K562 (cell line): Measurements from ENCODE around the gene MASTL. TPM values are rescaled to one million over a fixed set of nuclear protein-coding genes. Genes with fewer than 3 reads are reported as not detected.

Experiments
- ATAC-seq: fragments of 200-7000 bp; cut with Tn5 transposase; 3 replicates; pipeline ENCODE4 v1.9.1; 2020; ENCODE audit warnings: moderate library complexity
- BruUV-seq: library from RNA; stranded (reverse); fragments of 400-500 nt; replicated peaks from 2 replicates; lab custom pipeline; 2021; lab: Mats Ljungman, UMichigan
- CTCF ChIA-PET: fragments of 300-600 bp; formaldehyde crosslinking; extraction: SDS; loops from one replicate; lab custom pipeline; 2021; ENCODE audit warnings: low intra/inter-chr PET ratio; lab: Yijun Ruan, JAX
- POLR2A ChIA-PET: fragments of 300-600, 350-650 bp; sonication (Branson Sonifier 250); formaldehyde crosslinking; extraction: SDS; loops from one replicate; lab custom pipeline; 2021; ENCODE audit warnings: antibody characterized with exemption, inconsistent platforms; lab: Yijun Ruan, JAX
- DNase-seq, 4 experiments: peaks; one replicate each; pipeline versions ENCODE4 v3.0.0 to v3.0.0-alpha.2; 2011 to 2018; ENCODE audit warnings: low spot score in 3 of 4, mixed read lengths in 3 of 4; ENCODE audit errors: extremely low read depth in 1 of 4
- FAIRE-seq: peaks from 2 replicates; lab custom pipeline; 2011; peaks lifted over from hg19 to GRCh38; lab: Jason Lieb, UNC
- H2AFZ ChIP-seq: 2 replicates; pipeline ENCODE4 v1.6.0; 2011; ENCODE audit warnings: low read depth, low read length, control low read depth, inconsistent platforms
- H3K27ac ChIP-seq: fragments of 200-600 bp; 3 replicates; pipeline ENCODE4 v1.8.0; 2011; ENCODE audit warnings: low read depth, mild to moderate bottlenecking, control low read depth, inconsistent platforms, low read length, moderate library complexity, mixed read lengths; ENCODE audit errors: extremely low read depth
- H3K27me3 ChIP-seq, 2 experiments: fragments of 300-600 bp in 1 of 2; 2 replicates in 1 of 2; 3 replicates in 1 of 2; pipeline versions ENCODE4 v1.6.0 to v1.8.0; 2011; ENCODE audit warnings: inconsistent platforms in 2 of 2, low read length in 2 of 2, mild to moderate bottlenecking in 1 of 2, mixed read lengths in 1 of 2, moderate library complexity in 1 of 2; ENCODE audit not compliant: control insufficient read depth in 2 of 2, insufficient read depth in 2 of 2
- H3K36me3 ChIP-seq: fragments of 300-600 bp; 3 replicates; pipeline ENCODE4 v1.8.0; 2011; ENCODE audit warnings: mild to moderate bottlenecking, low read length, inconsistent platforms; ENCODE audit not compliant: control insufficient read depth, insufficient read depth
- H3K4me1 ChIP-seq, 2 experiments: fragments of 200-600 bp in 1 of 2; replicated peaks in 1 of 2; 2 replicates in 1 of 2; 3 replicates in 1 of 2; pipeline versions ENCODE4 v1.5.1 to v1.8.0; 2011; ENCODE audit warnings: inconsistent platforms in 2 of 2, low read length in 2 of 2, mild to moderate bottlenecking in 1 of 2, mixed read lengths in 1 of 2, moderate library complexity in 1 of 2; ENCODE audit not compliant: control insufficient read depth in 2 of 2, insufficient read depth in 2 of 2
- H3K4me2 ChIP-seq: 2 replicates; pipeline ENCODE4 v1.6.1; 2011; ENCODE audit warnings: low read length, control low read depth, inconsistent platforms, mixed read lengths; ENCODE audit not compliant: insufficient read depth
- H3K4me3 ChIP-seq: fragments of 200-600 bp; sonication (generic), shearing (Covaris generic); 2 replicates; pipeline ENCODE4 v1.5.1; 2016; ENCODE audit warnings: control low read depth, inconsistent platforms
- H3K79me2 ChIP-seq: fragments of 200-600 bp; 3 replicates; pipeline ENCODE4 v1.8.0; 2011; ENCODE audit warnings: low read length, inconsistent platforms; ENCODE audit not compliant: control insufficient read depth, insufficient read depth
- H3K9ac ChIP-seq, 2 experiments: 2 replicates each; pipeline versions ENCODE4 v1.6.0 to v1.6.1; 2011; ENCODE audit warnings: low read depth in 2 of 2, low read length in 2 of 2, control low read depth in 1 of 2, inconsistent platforms in 1 of 2, mild to moderate bottlenecking in 1 of 2, mixed read lengths in 1 of 2; ENCODE audit not compliant: insufficient read depth in 1 of 2
- H3K9me1 ChIP-seq: one replicate; pipeline ENCODE4 v1.6.0; 2011; ENCODE audit warnings: inconsistent platforms, mild to moderate bottlenecking, low read length, moderate library complexity; ENCODE audit not compliant: control insufficient read depth, insufficient read depth
- H3K9me3 ChIP-seq: replicated peaks from 2 replicates; pipeline ENCODE4 v1.5.1; 2011; ENCODE audit warnings: low read depth, low read length, inconsistent platforms; ENCODE audit not compliant: control insufficient read depth, insufficient read depth
- H4K20me1 ChIP-seq: replicated peaks from 2 replicates; pipeline ENCODE4 v1.6.1; 2011; ENCODE audit warnings: low read length, inconsistent platforms, mixed read lengths; ENCODE audit not compliant: control insufficient read depth, insufficient read depth
- ETV1 ChIP-seq: fragments of 450-650 bp; conservative IDR thresholded peaks from 2 replicates; pipeline ENCODE4 v1.6.1; 2016; ENCODE audit warnings: missing genetic modification characterization, control low read depth, low read depth, missing compliant biosample characterization
- FIP1L1 ChIP-seq: fragments of 200-400 bp; formaldehyde crosslinking; IDR thresholded peaks from 2 replicates; pipeline ENCODE4 v1.6.1; 2018; ENCODE audit warnings: mild to moderate bottlenecking, low read depth, low read length; ENCODE audit not compliant: poor library complexity, severe bottlenecking
- GTF2A2 ChIP-seq: IDR thresholded peaks from 2 replicates; pipeline ENCODE4 v1.6.1; 2016; ENCODE audit warnings: mild to moderate bottlenecking, missing genetic modification characterization, missing compliant biosample characterization
- HNRNPUL1 ChIP-seq: fragments of 200-400 bp; formaldehyde crosslinking; IDR thresholded peaks from 2 replicates; pipeline ENCODE4 v1.6.1; 2017; ENCODE audit warnings: low read length
- KDM5B ChIP-seq: fragments of 200-600 bp; sonication (generic); IDR thresholded peaks from 2 replicates; pipeline ENCODE4 v1.6.1; 2012; ENCODE audit warnings: low read depth, mild to moderate bottlenecking, moderate library complexity, low read length, control low read depth, inconsistent platforms; ENCODE audit not compliant: insufficient replicate concordance
- SMARCA4 ChIP-seq: fragments of 450-650 bp; IDR thresholded peaks from 2 replicates; pipeline ENCODE4 v1.6.1; 2016
- ZNF184 ChIP-seq: sonication (generic); formaldehyde crosslinking; IDR thresholded peaks from 2 replicates; pipeline ENCODE4 v1.5.0; 2020; ENCODE audit warnings: missing genetic modification reagents
- ZNF263 ChIP-seq: sonication (generic); formaldehyde crosslinking; IDR thresholded peaks from 2 replicates; pipeline ENCODE4 v1.8.0; 2022; ENCODE audit warnings: mild to moderate bottlenecking, missing genetic modification reagents, borderline replicate concordance
- ZNF354B ChIP-seq: fragments of 250-450 bp; sonication (Bioruptor Pico); IDR thresholded peaks from 2 replicates; pipeline ENCODE4 v1.4.0; 2020
- WGBS: fragments of 100-300 bp; shearing (Covaris generic); methylation state at CpG from one replicate; pipeline ENCODE4 v1.1.6; 2016; ENCODE audit warnings: low coverage, mixed read lengths; ENCODE audit not compliant: insufficient coverage; ENCODE audit errors: missing lambda C conversion rate; 5-methylcytosine and 5-hydroxymethylcytosine counted together
- in situ Hi-C: fragments of 300-500 bp; cut with MboI; formaldehyde crosslinking; loops from 4 replicates; pipeline ENCODE4 v1.15.0; 2018; ENCODE audit warnings: inconsistent platforms, mixed read lengths
- intact Hi-C: fragments of 100-400 bp; cut with micrococcal nuclease; formaldehyde crosslinking; loops from 2 replicates; pipeline ENCODE4 v1.14.2; 2022
- polyA plus RNA-seq, 8 experiments: library from polyadenylated mRNA; depleted of rRNA in 4 of 8; stranded (reverse) in 5 of 8; unstranded in 3 of 8; fragments of >200 nt; fragmentation: Nextera tagmentation in 2 of 8; fragmentation: Illumina TruSeq in 1 of 8; extraction: Ambion mirVana in 2 of 8; extraction: Trizol in 1 of 8; gene quantifications; 2 replicates each; pipeline versions ENCODE4 v1.2.1 to v1.2.3, GENCODE V29; 2011 to 2014; ENCODE audit warnings: inconsistent platforms in 1 of 8, missing spikeins in 1 of 8
- total RNA-seq, 7 experiments: library from RNA; depleted of rRNA in 6 of 7; stranded (reverse); fragments of >200 nt in 6 of 7; fragmentation: Illumina TruSeq in 2 of 7; extraction: Trizol in 2 of 7; gene quantifications; 2 replicates each; pipeline versions ENCODE4 v1.2.1 to v1.2.3, GENCODE V29; 2011 to 2021; ENCODE audit warnings: low replicate concordance in 1 of 7

Gene MASTL
- total and polyA plus RNA-seq, 9 of the 15 experiments (the other 6 are each of a cell fraction or from before 2014, with no cell fraction given), result 6.8 to 29.9 (median 23.1) TPM

DNA sequence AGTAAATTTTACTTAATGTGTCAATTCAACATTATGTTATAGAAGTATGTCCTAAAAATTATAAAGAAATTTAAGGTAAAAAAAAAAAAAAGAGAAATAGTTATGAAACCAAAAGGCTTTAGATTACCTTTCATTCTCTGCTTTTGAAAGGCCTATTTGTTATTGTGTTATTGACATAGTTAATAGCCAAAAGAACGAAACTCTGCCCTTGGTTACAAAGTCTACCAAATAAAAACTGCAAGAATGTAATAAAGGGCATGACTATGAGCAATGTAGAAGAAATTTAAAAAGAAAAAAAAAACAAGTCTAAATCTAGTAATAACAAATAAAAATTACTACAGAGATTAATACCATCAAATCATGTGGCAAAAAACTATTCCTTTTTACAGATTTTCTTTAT lies 74.9 kb downstream of the MASTL start:
- Histone ChIP-seq H3K9ac (no peak overlapping the region), H3K36me3 (peaks cover 15% of the 10 kb centered on the region; the same call in 1 of the 3 replicates)
- CTCF ChIA-PET, result no interaction called here
- POLR2A ChIA-PET, result no interaction called here
- no peak for TF ChIP-seq GTF2A2
- no peak for TF ChIP-seq HNRNPUL1
- TF ChIP-seq ZNF263 (CRISPR knock-in tag), result no peak
- TF ChIP-seq SMARCA4, result no peak
- no peak for TF ChIP-seq ETV1 (tag)
- TF ChIP-seq KDM5B, result no peak
- TF ChIP-seq ZNF184, result no peak
- no peak for TF ChIP-seq ZNF354B
- TF ChIP-seq FIP1L1, result no peak
- TF ChIP-seq, all 486 proteins: peak for 0
- no TSS peak for BruUV-seq
- Histone ChIP-seq H4K20me1 (no peaks in the 10 kb centered on the region), H3K9me3 (no peaks in the 10 kb centered on the region), H2AFZ (no peak overlapping the region), H3K79me2 (no peaks in the 10 kb centered on the region), H3K27ac (no peak overlapping the region), H3K4me3 (no peak overlapping the region), H3K9me1 (no peaks in the 10 kb centered on the region), H3K4me2 (no peak overlapping the region), H3K4me1 (no peaks in the 10 kb centered on the region), H3K27me3 (no peaks in the 10 kb centered on the region)
- FAIRE-seq (no peak), DNase-seq (no peak), ATAC-seq (no peak)
- intact Hi-C loops, result no loop called here
- WGBS, result 94% methylated on average over 1 of the region's 1 CpG
- in situ Hi-C loops, result no loop called here
